Hepatocyte (in vitro differentiated cells): Measurements from ENCODE around the gene KDF1. TPM values are rescaled to one million over a fixed set of nuclear protein-coding genes. Genes with fewer than 3 reads are reported as not detected.

Experiments
- DNase-seq: peaks from one replicate; pipeline ENCODE4 v3.0.0-alpha.2; 2016; ENCODE audit warnings: low spot score
- H2AFZ ChIP-seq: fragments of 200-600 bp; sonication (generic); 2 replicates; pipeline ENCODE4 v1.6.0; 2016; ENCODE audit warnings: antibody characterized with exemption, mild to moderate bottlenecking
- H3K27ac ChIP-seq: fragments of 200-600 bp; sonication (generic); 2 replicates; pipeline ENCODE4 v1.5.1; 2016; ENCODE audit warnings: mild to moderate bottlenecking
- H3K27me3 ChIP-seq: fragments of 200-600 bp; sonication (generic); 2 replicates; pipeline ENCODE4 v1.6.1; 2016
- H3K36me3 ChIP-seq: fragments of 200-600 bp; sonication (generic); replicated peaks from 2 replicates; pipeline ENCODE4 v1.5.1; 2016; ENCODE audit warnings: low read depth; ENCODE audit not compliant: insufficient read depth
- H3K4me1 ChIP-seq: fragments of 200-600 bp; sonication (generic); 2 replicates; pipeline ENCODE4 v1.5.1; 2016; ENCODE audit warnings: mild to moderate bottlenecking, moderate library complexity; ENCODE audit not compliant: insufficient read depth
- H3K4me2 ChIP-seq: fragments of 200-600 bp; sonication (generic); 2 replicates; pipeline ENCODE4 v1.6.0; 2016
- H3K4me3 ChIP-seq: fragments of 200-600 bp; sonication (generic); 2 replicates; pipeline ENCODE4 v1.5.1; 2016; ENCODE audit warnings: mild to moderate bottlenecking
- H3K79me2 ChIP-seq: fragments of 200-600 bp; sonication (generic); 2 replicates; pipeline ENCODE4 v1.6.0; 2017; ENCODE audit warnings: mild to moderate bottlenecking
- H3K9me2 ChIP-seq: fragments of 200-600 bp; sonication (generic); replicated peaks from 2 replicates; pipeline ENCODE4 v1.6.0; 2017; ENCODE audit warnings: mild to moderate bottlenecking; ENCODE audit not compliant: insufficient read depth
- H3K9me3 ChIP-seq: fragments of 200-600 bp; sonication (generic); 2 replicates; pipeline ENCODE4 v1.5.1; 2016; ENCODE audit warnings: low read depth, mild to moderate bottlenecking
- H4K20me1 ChIP-seq: fragments of 200-600 bp; sonication (generic); 2 replicates; pipeline ENCODE4 v1.6.0; 2016; ENCODE audit warnings: mild to moderate bottlenecking; ENCODE audit not compliant: insufficient read depth, poor library complexity, severe bottlenecking
- EZH2 ChIP-seq: fragments of 200-600 bp; sonication (generic); IDR thresholded peaks from 2 replicates; pipeline ENCODE4 v1.6.1; 2016; ENCODE audit warnings: antibody characterized with exemption, mild to moderate bottlenecking, borderline replicate concordance
- EZH2phosphoT487 ChIP-seq: fragments of 200-600 bp; sonication (generic); IDR thresholded peaks from one replicate; pipeline ENCODE4 v1.6.1; 2018; ENCODE audit warnings: antibody characterized with exemption, mild to moderate bottlenecking, low read depth, moderate library complexity; ENCODE audit not compliant: unreplicated experiment, severe bottlenecking
- WGBS: methylation state at CpG from one replicate; pipeline ENCODE4 v1.1.6; 2016; ENCODE audit warnings: low lambda C conversion rate; ENCODE audit errors: missing lambda C conversion rate; 5-methylcytosine and 5-hydroxymethylcytosine counted together
- polyA plus RNA-seq: library from polyadenylated mRNA; unstranded; fragments of >200 nt; fragmentation: Nextera tagmentation; extraction: Ambion mirVana; gene quantifications from 2 replicates; pipeline ENCODE4 v1.2.1, GENCODE V29; 2016
- total RNA-seq: library from RNA; depleted of rRNA; stranded (reverse); fragments of >200 nt; gene quantifications from 2 replicates; pipeline ENCODE4 v1.2.3, GENCODE V29; 2014
- TF ChIP-seq, protein P1 (sequence below): fragments of 200-600 bp; sonication (generic); IDR thresholded peaks from 2 replicates; pipeline ENCODE4 v1.5.1; 2016; ENCODE audit warnings: antibody characterized with exemption, mild to moderate bottlenecking; ENCODE audit not compliant: poor library complexity

KDF1 gene
- total and polyA plus RNA-seq, 2 experiments from 2014 or later: 10.5 to 21.9 TPM

DNA sequence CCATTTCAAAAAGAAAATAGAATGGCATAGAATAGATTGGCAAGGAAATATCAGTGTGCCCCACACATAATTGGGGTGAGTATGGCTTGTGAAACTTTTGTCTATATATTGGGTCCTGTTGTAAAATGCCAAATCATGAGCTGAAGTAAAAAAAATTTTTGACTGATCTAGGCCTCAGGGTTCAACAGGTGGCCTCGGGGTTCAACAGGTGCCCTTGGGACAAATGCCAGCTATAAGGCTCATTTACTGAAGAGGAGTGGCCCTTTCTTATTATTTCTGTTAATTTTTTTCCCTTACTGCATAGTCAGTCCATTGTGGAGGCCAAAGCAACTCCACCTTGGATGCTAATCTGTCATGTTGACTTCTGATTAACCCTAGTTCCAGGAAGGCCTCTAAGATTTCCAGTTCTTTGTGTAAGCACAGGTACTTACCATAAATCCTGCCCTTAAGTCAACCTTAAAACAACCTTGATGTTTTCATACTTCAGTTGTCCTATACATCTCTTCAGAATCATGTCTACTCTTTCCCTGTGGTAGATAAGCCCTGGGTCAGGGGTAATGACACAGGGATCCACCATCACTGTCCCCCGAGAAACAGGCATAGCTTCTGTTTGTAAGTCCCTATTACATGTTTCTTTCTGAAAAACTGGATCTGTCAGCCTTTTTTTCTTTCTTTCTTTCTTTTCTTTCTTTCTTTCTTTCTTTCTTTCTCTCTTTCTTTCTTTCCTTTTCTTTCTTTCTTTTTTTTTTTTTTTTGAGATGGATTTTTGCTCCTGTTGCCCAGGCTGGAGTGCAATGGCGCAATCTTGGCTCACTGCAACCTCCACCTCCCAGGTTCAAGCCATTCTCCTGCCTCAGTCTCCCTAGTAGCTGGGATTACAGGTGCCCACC is 16.6 kb upstream of the KDF1 start:
- Histone ChIP-seq H3K9me3 (no peaks in the 10 kb centered on the region), H2AFZ (no peak overlapping the region), H3K4me2 (no peak overlapping the region), H3K27ac (peak overlapping the region; percentile 60), H3K4me3 (no peak overlapping the region), H3K79me2 (no peaks in the 10 kb centered on the region), H3K36me3 (no peaks in the 10 kb centered on the region), H3K9me2 (no peaks in the 10 kb centered on the region), H3K27me3 (no peaks in the 10 kb centered on the region), H3K4me1 (peaks cover 4% of the 10 kb centered on the region), H4K20me1 (no peaks in the 10 kb centered on the region)
- TF ChIP-seq EZH2: no peak
- WGBS: 66% methylated on average over 3 of the region's 3 CpGs
- DNase-seq: no peak

DNA sequence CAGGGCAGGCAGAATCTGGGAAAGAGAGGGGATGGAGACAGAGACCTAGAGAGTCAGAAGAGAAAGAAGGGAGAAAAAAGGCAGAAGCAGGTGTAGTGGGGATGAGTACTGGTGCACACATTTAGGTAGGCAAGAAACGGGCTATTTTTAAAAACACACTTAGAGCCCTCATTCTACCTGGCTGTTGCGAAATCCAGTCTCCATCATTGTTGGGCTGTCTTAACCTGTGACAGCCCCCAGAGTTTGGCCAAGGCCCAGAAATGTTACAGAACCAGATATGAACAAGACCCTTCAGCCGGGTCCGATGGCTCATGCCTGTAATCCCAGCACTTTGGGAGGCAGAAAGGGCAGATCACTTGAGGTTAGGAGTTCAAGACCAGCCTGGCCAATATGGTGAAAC is 12.6 kb upstream of the KDF1 start:
- no peak for DNase-seq
- 91% methylated on average over 4 of the region's 4 CpGs for WGBS
- Histone ChIP-seq H2AFZ (no peak overlapping the region), H3K9me2 (no peaks in the 10 kb centered on the region), H3K27ac (no peak overlapping the region), H3K4me1 (peaks cover 4% of the 10 kb centered on the region), H3K36me3 (no peaks in the 10 kb centered on the region), H3K9me3 (no peaks in the 10 kb centered on the region), H3K27me3 (no peaks in the 10 kb centered on the region), H4K20me1 (no peaks in the 10 kb centered on the region), H3K79me2 (no peaks in the 10 kb centered on the region), H3K4me3 (no peak overlapping the region), H3K4me2 (no peak overlapping the region)
- no peak for TF ChIP-seq EZH2
- TF ChIP-seq EZH2phosphoT487: no peak
- TF ChIP-seq, protein P1, sequence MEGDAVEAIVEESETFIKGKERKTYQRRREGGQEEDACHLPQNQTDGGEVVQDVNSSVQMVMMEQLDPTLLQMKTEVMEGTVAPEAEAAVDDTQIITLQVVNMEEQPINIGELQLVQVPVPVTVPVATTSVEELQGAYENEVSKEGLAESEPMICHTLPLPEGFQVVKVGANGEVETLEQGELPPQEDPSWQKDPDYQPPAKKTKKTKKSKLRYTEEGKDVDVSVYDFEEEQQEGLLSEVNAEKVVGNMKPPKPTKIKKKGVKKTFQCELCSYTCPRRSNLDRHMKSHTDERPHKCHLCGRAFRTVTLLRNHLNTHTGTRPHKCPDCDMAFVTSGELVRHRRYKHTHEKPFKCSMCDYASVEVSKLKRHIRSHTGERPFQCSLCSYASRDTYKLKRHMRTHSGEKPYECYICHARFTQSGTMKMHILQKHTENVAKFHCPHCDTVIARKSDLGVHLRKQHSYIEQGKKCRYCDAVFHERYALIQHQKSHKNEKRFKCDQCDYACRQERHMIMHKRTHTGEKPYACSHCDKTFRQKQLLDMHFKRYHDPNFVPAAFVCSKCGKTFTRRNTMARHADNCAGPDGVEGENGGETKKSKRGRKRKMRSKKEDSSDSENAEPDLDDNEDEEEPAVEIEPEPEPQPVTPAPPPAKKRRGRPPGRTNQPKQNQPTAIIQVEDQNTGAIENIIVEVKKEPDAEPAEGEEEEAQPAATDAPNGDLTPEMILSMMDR: no peak

DNA sequence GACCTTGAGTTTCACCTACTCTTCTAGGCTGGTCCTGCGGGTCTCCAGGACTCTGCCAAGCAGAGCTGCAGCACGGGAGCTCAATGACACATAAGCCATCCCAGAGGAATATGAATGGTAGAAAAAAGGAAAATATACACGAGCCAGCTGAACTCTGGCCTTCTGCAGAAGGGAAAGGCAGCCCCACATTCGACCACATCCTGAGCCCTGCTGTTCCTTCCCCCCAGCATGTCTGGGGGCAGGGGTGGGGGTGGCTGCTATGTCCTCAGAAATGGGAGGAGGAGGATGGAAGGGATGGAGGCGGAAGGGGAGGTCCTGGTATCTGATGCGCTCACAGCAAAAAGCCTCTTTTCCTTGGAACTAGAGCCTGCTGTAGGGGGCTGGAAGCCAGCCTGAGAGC is 12.1 kb upstream of the KDF1 start:
- H4K20me1 ChIP-seq: no peaks in the 10 kb centered on the region
- peaks cover 4% of the 10 kb centered on the region for H3K4me1 ChIP-seq
- H3K27me3 ChIP-seq: no peaks in the 10 kb centered on the region
- 55% methylated on average over 6 of the region's 6 CpGs for WGBS
- H3K4me2 ChIP-seq: no peak overlapping the region
- H3K4me3 ChIP-seq: no peak overlapping the region
- H3K9me3 ChIP-seq: no peaks in the 10 kb centered on the region
- H2AFZ ChIP-seq: no peak overlapping the region
- no peak overlapping the region for H3K27ac ChIP-seq
- TF ChIP-seq EZH2: no peak
- no peak for TF ChIP-seq EZH2phosphoT487
- H3K9me2 ChIP-seq: no peaks in the 10 kb centered on the region
- H3K79me2 ChIP-seq: no peaks in the 10 kb centered on the region
- no peak for DNase-seq
- no peaks in the 10 kb centered on the region for H3K36me3 ChIP-seq

DNA sequence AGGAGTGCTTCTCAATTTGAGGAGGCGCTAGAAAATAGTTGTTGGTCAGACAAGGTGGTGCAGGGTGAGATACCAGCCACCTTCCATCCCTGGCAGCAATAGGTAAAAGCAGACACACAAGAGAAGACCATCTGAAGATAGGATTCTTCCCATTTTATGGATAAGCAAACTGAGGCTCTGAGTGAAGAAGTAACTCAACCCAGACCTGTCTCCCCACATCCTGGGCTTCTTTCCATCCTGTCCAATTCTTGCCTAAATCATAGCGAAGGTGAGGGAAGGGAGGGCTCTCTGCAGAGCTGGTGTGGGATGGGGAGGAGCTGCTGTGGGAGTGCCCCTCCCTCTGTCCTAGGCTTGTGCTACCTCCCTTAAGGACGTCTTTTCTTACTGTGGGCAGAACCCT is 11.3 kb upstream of the KDF1 start:
- DNase-seq: no peak
- H3K9me2 ChIP-seq: no peaks in the 10 kb centered on the region
- no peak overlapping the region for H3K4me2 ChIP-seq
- H3K4me1 ChIP-seq: peaks cover 3% of the 10 kb centered on the region
- H3K36me3 ChIP-seq: no peaks in the 10 kb centered on the region
- H3K9me3 ChIP-seq: no peaks in the 10 kb centered on the region
- no peaks in the 10 kb centered on the region for H3K79me2 ChIP-seq
- H4K20me1 ChIP-seq: no peaks in the 10 kb centered on the region
- WGBS: 87% methylated on average over 3 of the region's 3 CpGs
- H3K27ac ChIP-seq: no peak overlapping the region
- H3K4me3 ChIP-seq: no peak overlapping the region
- H3K27me3 ChIP-seq: no peaks in the 10 kb centered on the region
- no peak overlapping the region for H2AFZ ChIP-seq
- TF ChIP-seq EZH2 (no peak), EZH2phosphoT487 (no peak)
- TF ChIP-seq, protein P1: no peak
